GM19463 (cell line): ENCODE data around the gene PARD3B.

Source experiments
- ATAC-seq: cut with Tn5 transposase; IDR thresholded peaks from one replicate; pipeline ENCODE4 v1.9.1; 2021; ENCODE audit warnings: mild to moderate bottlenecking, moderate library complexity; ENCODE audit not compliant: unreplicated experiment

PARD3B gene

GRCh38 chr2:204743393-204743960, 198.2 kb downstream of the PARD3B start:
- no peak for ATAC-seq

- no peak for ATAC-seq
Observed at GRCh38 chr2:204744506-204744905, 199.2 kb downstream of the PARD3B start.

GRCh38 chr2:204748286-204748685, 203.0 kb downstream of the PARD3B start:
- ATAC-seq = no peak

GRCh38 chr2:204749319-204749718, 204.0 kb downstream of the PARD3B start:
- no peak for ATAC-seq

- no peak for ATAC-seq
Observed at GRCh38 chr2:204750389-204750788, 205.1 kb downstream of the PARD3B start.

GRCh38 chr2:204751472-204751871, 206.2 kb downstream of the PARD3B start:
- ATAC-seq = no peak

GRCh38 chr2:204753841-204754240, 208.6 kb downstream of the PARD3B start:
- ATAC-seq = no peak

GRCh38 chr2:204754898-204755297, 209.6 kb downstream of the PARD3B start:
- no peak for ATAC-seq

- ATAC-seq = no peak
Observed at GRCh38 chr2:204763974-204764703, 218.9 kb downstream of the PARD3B start.

GRCh38 chr2:204770735-204771134, 225.5 kb downstream of the PARD3B start:
- no peak for ATAC-seq

GRCh38 chr2:204771721-204772120, 226.4 kb downstream of the PARD3B start:
- no peak for ATAC-seq

GRCh38 chr2:204772546-204772945, 227.3 kb downstream of the PARD3B start:
- no peak for ATAC-seq

GRCh38 chr2:204775766-204776165, 230.5 kb downstream of the PARD3B start:
- no peak for ATAC-seq

GRCh38 chr2:204776781-204777559, 231.7 kb downstream of the PARD3B start:
- ATAC-seq = no peak

- ATAC-seq = no peak
Observed at GRCh38 chr2:204779771-204780170, 234.5 kb downstream of the PARD3B start.

GRCh38 chr2:204781941-204782340, 236.7 kb downstream of the PARD3B start:
- ATAC-seq = no peak

- no peak for ATAC-seq
Observed at GRCh38 chr2:204790076-204790475, 244.8 kb downstream of the PARD3B start.

GRCh38 chr2:204791230-204791629, 246.0 kb downstream of the PARD3B start:
- ATAC-seq = no peak

- no peak for ATAC-seq
Observed at GRCh38 chr2:204794624-204795023, 249.3 kb downstream of the PARD3B start.

GRCh38 chr2:204795156-204795555, 249.9 kb downstream of the PARD3B start:
- no peak for ATAC-seq

GRCh38 chr2:204796581-204796980, 251.3 kb downstream of the PARD3B start:
- ATAC-seq = peak; percentile 87

GRCh38 chr2:204799791-204800190, 254.5 kb downstream of the PARD3B start:
- no peak for ATAC-seq
